Endodermal cell (in vitro differentiated cells): ENCODE measurements around the gene FAM25G. TPM values are rescaled to one million over a fixed set of nuclear protein-coding genes. Genes with fewer than 3 reads are reported as not detected.

Source experiments
- DNase-seq: peaks from one replicate; pipeline ENCODE4 v3.0.0-alpha.2; 2017
- H3K27ac ChIP-seq: 2 replicates; pipeline ENCODE4 v1.5.1; 2013; ENCODE audit warnings: mild to moderate bottlenecking, low read depth, low read length, moderate library complexity
- H3K27me3 ChIP-seq: 2 replicates; pipeline ENCODE4 v1.6.1; 2013; ENCODE audit warnings: mild to moderate bottlenecking, low read length, moderate library complexity; ENCODE audit not compliant: insufficient read depth, control insufficient read depth, poor library complexity, severe bottlenecking
- H3K36me3 ChIP-seq: 2 replicates; pipeline ENCODE4 v1.7.0; 2013; ENCODE audit warnings: mild to moderate bottlenecking, low read length, moderate library complexity; ENCODE audit not compliant: control insufficient read depth, insufficient read depth
- H3K4me1 ChIP-seq: one replicate; pipeline ENCODE4 v1.7.0; 2013; ENCODE audit warnings: low read length; ENCODE audit not compliant: control insufficient read depth, insufficient read depth
- H3K4me3 ChIP-seq: 2 replicates; pipeline ENCODE4 v1.5.1; 2013; ENCODE audit warnings: mild to moderate bottlenecking, low read length, moderate library complexity
- H3K9ac ChIP-seq: 2 replicates; pipeline ENCODE4 v1.6.1; 2013; ENCODE audit warnings: mild to moderate bottlenecking, low read length, moderate library complexity; ENCODE audit not compliant: poor library complexity, severe bottlenecking; ENCODE audit errors: extremely low read depth
- H3K9me3 ChIP-seq: 2 replicates; pipeline ENCODE4 v1.6.1; 2013; ENCODE audit warnings: mild to moderate bottlenecking, low read length, moderate library complexity; ENCODE audit not compliant: control insufficient read depth
- H3K27ac Mint-ChIP-seq: 2 replicates; pipeline ENCODE4 v1.8.0; 2020; ENCODE audit warnings: mixed read lengths
- H3K27me3 Mint-ChIP-seq: 2 replicates; pipeline ENCODE4 v1.8.0; 2021; ENCODE audit warnings: mild to moderate bottlenecking, mixed read lengths; ENCODE audit not compliant: insufficient read depth
- H3K36me3 Mint-ChIP-seq: 2 replicates; pipeline ENCODE4 v1.8.0; 2020; ENCODE audit warnings: low read depth, mixed read lengths
- H3K4me1 Mint-ChIP-seq: 2 replicates; pipeline ENCODE4 v1.8.0; 2020; ENCODE audit warnings: mixed read lengths
- H3K4me3 Mint-ChIP-seq: 2 replicates; pipeline ENCODE4 v1.8.0; 2020; ENCODE audit warnings: mild to moderate bottlenecking, moderate library complexity, mixed read lengths
- H3K9me3 Mint-ChIP-seq: 2 replicates; pipeline ENCODE4 v1.8.0; 2020; ENCODE audit warnings: mild to moderate bottlenecking, mixed read lengths
- WGBS, 2 experiments: methylation state at CpG; one replicate each; pipeline versions ENCODE4 v1.1.5 to v1.1.7; 2013; ENCODE audit warnings: missing lambda C conversion rate in 2 of 2, mixed read lengths in 1 of 2; ENCODE audit not compliant: insufficient coverage in 1 of 2, insufficient read length in 1 of 2; 5-methylcytosine and 5-hydroxymethylcytosine counted together
- total RNA-seq, 2 donors: library from RNA; stranded (reverse); fragmentation: NEBNext Ultra II Directional in 1 of 2; extraction: Animal tissue kit (Norgen Biotek cat#: 25700) in 1 of 2; gene quantifications; 2 replicates in 1 of 2; 3 replicates in 1 of 2; pipeline ENCODE4 v1.2.1, GENCODE V29; 2021
- TF ChIP-seq, protein P1 (sequence below): fragments of 200-600 bp; sonication (generic); conservative IDR thresholded peaks from 2 replicates; pipeline ENCODE4 v1.5.0; 2021; ENCODE audit warnings: antibody characterized with exemption, mild to moderate bottlenecking

Gene FAM25G
- total RNA-seq, 2 donors from 2014 or later = not detected

- Mint-ChIP-seq H3K27me3 (peaks cover 4% of the 10 kb centered on the region), H3K4me1 (peaks cover 10% of the 10 kb centered on the region), H3K36me3 (no peaks in the 10 kb centered on the region), H3K4me3 (no peak overlapping the region), H3K9me3 (peaks cover 7% of the 10 kb centered on the region), H3K27ac (no peak overlapping the region)
- Histone ChIP-seq H3K9ac (no peak overlapping the region), H3K4me3 (no peak overlapping the region), H3K9me3 (peaks cover 11% of the 10 kb centered on the region), H3K27ac (no peak overlapping the region), H3K27me3 (no peaks in the 10 kb centered on the region), H3K36me3 (no peaks in the 10 kb centered on the region), H3K4me1 (peaks cover 3% of the 10 kb centered on the region)
- TF ChIP-seq, protein P1, sequence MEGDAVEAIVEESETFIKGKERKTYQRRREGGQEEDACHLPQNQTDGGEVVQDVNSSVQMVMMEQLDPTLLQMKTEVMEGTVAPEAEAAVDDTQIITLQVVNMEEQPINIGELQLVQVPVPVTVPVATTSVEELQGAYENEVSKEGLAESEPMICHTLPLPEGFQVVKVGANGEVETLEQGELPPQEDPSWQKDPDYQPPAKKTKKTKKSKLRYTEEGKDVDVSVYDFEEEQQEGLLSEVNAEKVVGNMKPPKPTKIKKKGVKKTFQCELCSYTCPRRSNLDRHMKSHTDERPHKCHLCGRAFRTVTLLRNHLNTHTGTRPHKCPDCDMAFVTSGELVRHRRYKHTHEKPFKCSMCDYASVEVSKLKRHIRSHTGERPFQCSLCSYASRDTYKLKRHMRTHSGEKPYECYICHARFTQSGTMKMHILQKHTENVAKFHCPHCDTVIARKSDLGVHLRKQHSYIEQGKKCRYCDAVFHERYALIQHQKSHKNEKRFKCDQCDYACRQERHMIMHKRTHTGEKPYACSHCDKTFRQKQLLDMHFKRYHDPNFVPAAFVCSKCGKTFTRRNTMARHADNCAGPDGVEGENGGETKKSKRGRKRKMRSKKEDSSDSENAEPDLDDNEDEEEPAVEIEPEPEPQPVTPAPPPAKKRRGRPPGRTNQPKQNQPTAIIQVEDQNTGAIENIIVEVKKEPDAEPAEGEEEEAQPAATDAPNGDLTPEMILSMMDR = no peak
- 89 to 100% methylated on average over 2 of the region's 2 CpGs for WGBS, 2 experiments
- no peak for DNase-seq
Observed at GRCh38 chr10:47450442-47450841, 41.1 kb downstream of the FAM25G start.

DNA sequence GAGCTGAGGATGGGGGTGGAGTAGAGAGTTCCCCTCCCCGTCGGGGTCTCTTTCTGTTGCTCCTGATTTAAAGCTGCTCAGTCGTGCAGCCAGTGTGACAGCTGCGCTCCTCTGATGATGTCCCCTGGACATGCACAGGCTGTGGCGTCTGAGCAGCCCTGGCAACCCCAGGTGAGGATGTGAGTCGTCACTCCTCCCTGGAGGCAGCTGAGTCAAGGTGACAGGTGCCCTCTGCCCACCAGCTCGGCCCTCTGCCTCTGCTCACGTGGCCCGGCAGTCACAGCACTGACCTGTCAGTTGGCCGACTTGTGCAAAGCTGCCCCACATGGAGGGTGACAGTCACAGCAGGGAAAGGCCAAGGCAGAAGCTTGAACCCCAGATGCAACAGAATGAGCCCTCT is 41.5 kb downstream of the FAM25G start:
- peaks cover 9% of the 10 kb centered on the region for H3K9me3 Mint-ChIP-seq
- DNase-seq = peak; percentile 36
- Histone ChIP-seq H3K4me1 (no peaks in the 10 kb centered on the region), H3K4me3 (no peak overlapping the region), H3K27me3 (no peaks in the 10 kb centered on the region), H3K27ac (no peak overlapping the region), H3K9ac (no peak overlapping the region), H3K36me3 (no peaks in the 10 kb centered on the region), H3K9me3 (peaks cover 16% of the 10 kb centered on the region)
- no peaks in the 10 kb centered on the region for H3K36me3 Mint-ChIP-seq
- H3K4me1 Mint-ChIP-seq = peaks cover 6% of the 10 kb centered on the region
- TF ChIP-seq, protein P1 = no peak
- H3K27ac Mint-ChIP-seq = no peak overlapping the region
- WGBS, 2 experiments = 85 to 90% methylated on average over 2 to 10 of the region's 10 CpGs
- peaks cover 4% of the 10 kb centered on the region for H3K27me3 Mint-ChIP-seq
- H3K4me3 Mint-ChIP-seq = no peak overlapping the region

- Mint-ChIP-seq H3K4me1 (peaks cover 6% of the 10 kb centered on the region), H3K27me3 (no peaks in the 10 kb centered on the region), H3K9me3 (peaks cover 9% of the 10 kb centered on the region), H3K4me3 (no peak overlapping the region), H3K27ac (no peak overlapping the region), H3K36me3 (no peaks in the 10 kb centered on the region)
- no peak overlapping the region for H3K4me3 ChIP-seq
- H3K36me3 ChIP-seq = no peaks in the 10 kb centered on the region
- 84 to 87% methylated on average over 6 to 9 of the region's 9 CpGs for WGBS, 2 experiments
- no peak overlapping the region for H3K9ac ChIP-seq
- no peaks in the 10 kb centered on the region for H3K27me3 ChIP-seq
- DNase-seq = peak; percentile 38
- H3K4me1 ChIP-seq = no peaks in the 10 kb centered on the region
- peaks cover 16% of the 10 kb centered on the region for H3K9me3 ChIP-seq
- no peak overlapping the region for H3K27ac ChIP-seq
- TF ChIP-seq, protein P1 = no peak
Observed at GRCh38 chr10:47449102-47449978, 42.2 kb downstream of the FAM25G start.
